Keratinocyte (primary cell): Measurements from ENCODE around the gene SCRN1. TPM values are rescaled to one million over a fixed set of nuclear protein-coding genes. Genes with fewer than 3 reads are reported as not detected.

Experiments used
- DNase-seq: peaks from one replicate; pipeline ENCODE4 v3.0.0-alpha.2; 2011; ENCODE audit warnings: low read depth, missing footprints, low spot score
- FAIRE-seq: peaks from 2 replicates; lab custom pipeline; 2011; peaks lifted over from hg19 to GRCh38; lab: Jason Lieb, UNC
- H2AFZ ChIP-seq: 2 replicates; pipeline ENCODE4 v1.6.0; 2012; ENCODE audit warnings: low read length, control low read depth, inconsistent platforms; ENCODE audit not compliant: control insufficient read depth
- H3K27ac ChIP-seq: 2 replicates; pipeline ENCODE4 v1.5.1; 2011; ENCODE audit warnings: low read length; ENCODE audit not compliant: control insufficient read depth, insufficient read depth
- H3K27me3 ChIP-seq: 3 replicates; pipeline ENCODE4 v1.6.0; 2011; ENCODE audit warnings: low read length; ENCODE audit not compliant: control insufficient read depth, insufficient read depth; ENCODE audit errors: extremely low read depth
- H3K36me3 ChIP-seq, 2 experiments: 2 replicates in 1 of 2; 3 replicates in 1 of 2; pipeline ENCODE4 v1.5.1; 2011; ENCODE audit warnings: low read length in 2 of 2, mild to moderate bottlenecking in 1 of 2; ENCODE audit not compliant: control insufficient read depth in 2 of 2, insufficient read depth in 2 of 2; ENCODE audit errors: extremely low read depth in 1 of 2
- H3K4me1 ChIP-seq: 3 replicates; pipeline ENCODE4 v1.5.1; 2011; ENCODE audit warnings: low read length; ENCODE audit not compliant: control insufficient read depth, insufficient read depth; ENCODE audit errors: extremely low read depth
- H3K4me2 ChIP-seq: 3 replicates; pipeline ENCODE4 v1.6.0; 2011; ENCODE audit warnings: low read depth, low read length; ENCODE audit not compliant: control insufficient read depth, insufficient read depth; ENCODE audit errors: extremely low read depth
- H3K4me3 ChIP-seq, 3 experiments: fragments of 200-600 bp in 1 of 3; sonication (generic) in 1 of 3; 2 replicates in 2 of 3; 3 replicates in 1 of 3; pipeline ENCODE4 v1.5.1; 2011 to 2016; ENCODE audit warnings: low read length in 3 of 3, mild to moderate bottlenecking in 3 of 3, control low read depth in 2 of 3, inconsistent platforms in 1 of 3, low read depth in 1 of 3, mixed read lengths in 1 of 3, mixed run types in 1 of 3, moderate library complexity in 1 of 3; ENCODE audit not compliant: control insufficient read depth in 2 of 3, insufficient read depth in 2 of 3; ENCODE audit errors: extremely low read depth in 1 of 3
- H3K79me2 ChIP-seq: 2 replicates; pipeline ENCODE4 v1.6.0; 2012; ENCODE audit warnings: low read length; ENCODE audit not compliant: control insufficient read depth, insufficient read depth
- H3K9ac ChIP-seq: 3 replicates; pipeline ENCODE4 v1.6.0; 2011; ENCODE audit warnings: low read length; ENCODE audit not compliant: control insufficient read depth, insufficient read depth; ENCODE audit errors: extremely low read depth
- H3K9me1 ChIP-seq: 3 replicates; pipeline ENCODE4 v1.6.0; 2011; ENCODE audit warnings: low read length; ENCODE audit not compliant: control insufficient read depth, insufficient read depth; ENCODE audit errors: extremely low read depth
- H3K9me3 ChIP-seq: 2 replicates; pipeline ENCODE4 v1.5.1; 2012; ENCODE audit warnings: low read depth, low read length; ENCODE audit not compliant: control insufficient read depth
- H4K20me1 ChIP-seq: 3 replicates; pipeline ENCODE4 v1.6.0; 2011; ENCODE audit warnings: low read length; ENCODE audit not compliant: control insufficient read depth, insufficient read depth; ENCODE audit errors: extremely low read depth
- CTCF ChIP-seq, 3 experiments: IDR thresholded peaks in 1 of 3; conservative IDR thresholded peaks in 1 of 3; optimal IDR thresholded peaks in 1 of 3; 2 replicates in 2 of 3; 3 replicates in 1 of 3; pipeline versions ENCODE3 to v1.5.1; 2011; ENCODE audit warnings: low read length in 3 of 3, mild to moderate bottlenecking in 3 of 3, moderate library complexity in 2 of 3, control low read depth in 1 of 3, inconsistent platforms in 1 of 3; ENCODE audit not compliant: insufficient read depth in 2 of 3; ENCODE audit errors: extremely low read depth in 1 of 3
- EZH2 ChIP-seq: IDR thresholded peaks from one replicate; pipeline ENCODE4 v1.6.1; 2012; ENCODE audit warnings: inconsistent platforms, mild to moderate bottlenecking, low read length, moderate library complexity
- dilution Hi-C: fragments of 300-500 bp; cut with MboI; formaldehyde crosslinking; loops from one replicate; pipeline ENCODE4 v1.7.0; 2020; ENCODE audit warnings: low sequenced_read_pairs; ENCODE audit not compliant: extremely low pct_ligation_motif_present
- polyA plus RNA-seq, 5 experiments: library from polyadenylated mRNA; depleted of rRNA in 3 of 5; stranded (reverse) in 3 of 5; stranded (forward) in 1 of 5; unstranded in 1 of 5; fragments of >200 nt; gene quantifications; 1 replicate in 1 of 5; 2 replicates in 3 of 5; 3 replicates in 1 of 5; pipeline versions ENCODE4 v1.2.1 to v1.2.3, GENCODE V29; 2011 to 2012; ENCODE audit warnings: missing spikeins in 2 of 5, low read depth in 1 of 5, low replicate concordance in 1 of 5

The SCRN1 gene
- polyA plus RNA-seq, 1 donor (not counting 4 experiments of a cell fraction or from before 2014, with no cell fraction given) = 52.3 TPM

- FAIRE-seq (peak; percentile 62), DNase-seq (no peak)
- Histone ChIP-seq H3K79me2 (peaks cover 20% of the 10 kb centered on the region), H4K20me1 (no peaks in the 10 kb centered on the region), H3K9ac (no peak overlapping the region), H3K27ac (no peak overlapping the region), H3K4me3 (no peak overlapping the region), H3K9me3 (no peaks in the 10 kb centered on the region), H2AFZ (no peak overlapping the region), H3K4me1 (peaks cover 15% of the 10 kb centered on the region), H3K9me1 (no peaks in the 10 kb centered on the region), H3K4me2 (peak overlapping the region; percentile 62), H3K27me3 (no peaks in the 10 kb centered on the region), H3K36me3 (peaks cover 0 to 5% of the 10 kb centered on the region in 2 experiments)
- TF ChIP-seq EZH2 = no peak
- TF ChIP-seq CTCF (optimal IDR thresholded peaks at IDR 0.05 in 1 of 3, IDR thresholded peaks at IDR 0.05 in 1 of 3, conservative IDR thresholded peaks at IDR 0.05 in 1 of 3; ENCODE audit: extremely low read depth in 1 of 3, insufficient read depth in 2 of 3, low read length in 3 of 3) = no peak
- dilution Hi-C loops = no loop called here
Measured at GRCh38 chr7:30019960-30020359, 30.4 kb upstream of the SCRN1 start.

GRCh38 chr7:30019387-30019786, 29.8 kb upstream of the SCRN1 start:
- TF ChIP-seq CTCF (optimal IDR thresholded peaks at IDR 0.05 in 1 of 3, IDR thresholded peaks at IDR 0.05 in 1 of 3, conservative IDR thresholded peaks at IDR 0.05 in 1 of 3; ENCODE audit: extremely low read depth in 1 of 3, insufficient read depth in 2 of 3, low read length in 3 of 3) (no peak), EZH2 (no peak)
- Histone ChIP-seq H3K9ac (no peak overlapping the region), H3K4me2 (no peak overlapping the region), H3K9me3 (no peaks in the 10 kb centered on the region), H3K9me1 (no peaks in the 10 kb centered on the region), H3K4me3 (no peak overlapping the region), H3K4me1 (peaks cover 12% of the 10 kb centered on the region), H3K27me3 (no peaks in the 10 kb centered on the region), H3K36me3 (peaks cover 0 to 5% of the 10 kb centered on the region in 2 experiments), H2AFZ (no peak overlapping the region), H3K79me2 (peaks cover 15% of the 10 kb centered on the region), H4K20me1 (no peaks in the 10 kb centered on the region), H3K27ac (no peak overlapping the region)
- FAIRE-seq (no peak), DNase-seq (no peak)
- dilution Hi-C loops = no loop called here
